NCI-H187 (cell line): ENCODE measurements around the gene UBE2E2.
"Not testable (repeated sequence)": the region's sequence is repeated elsewhere in the genome, so short reads cannot be mapped to it uniquely, and the experiment has no call there.

Experiments
- DNase-seq, 2 experiments: peaks; one replicate each; lab custom pipeline; 2025; lab: John Stamatoyannopoulos, UW

The UBE2E2 gene

DNA sequence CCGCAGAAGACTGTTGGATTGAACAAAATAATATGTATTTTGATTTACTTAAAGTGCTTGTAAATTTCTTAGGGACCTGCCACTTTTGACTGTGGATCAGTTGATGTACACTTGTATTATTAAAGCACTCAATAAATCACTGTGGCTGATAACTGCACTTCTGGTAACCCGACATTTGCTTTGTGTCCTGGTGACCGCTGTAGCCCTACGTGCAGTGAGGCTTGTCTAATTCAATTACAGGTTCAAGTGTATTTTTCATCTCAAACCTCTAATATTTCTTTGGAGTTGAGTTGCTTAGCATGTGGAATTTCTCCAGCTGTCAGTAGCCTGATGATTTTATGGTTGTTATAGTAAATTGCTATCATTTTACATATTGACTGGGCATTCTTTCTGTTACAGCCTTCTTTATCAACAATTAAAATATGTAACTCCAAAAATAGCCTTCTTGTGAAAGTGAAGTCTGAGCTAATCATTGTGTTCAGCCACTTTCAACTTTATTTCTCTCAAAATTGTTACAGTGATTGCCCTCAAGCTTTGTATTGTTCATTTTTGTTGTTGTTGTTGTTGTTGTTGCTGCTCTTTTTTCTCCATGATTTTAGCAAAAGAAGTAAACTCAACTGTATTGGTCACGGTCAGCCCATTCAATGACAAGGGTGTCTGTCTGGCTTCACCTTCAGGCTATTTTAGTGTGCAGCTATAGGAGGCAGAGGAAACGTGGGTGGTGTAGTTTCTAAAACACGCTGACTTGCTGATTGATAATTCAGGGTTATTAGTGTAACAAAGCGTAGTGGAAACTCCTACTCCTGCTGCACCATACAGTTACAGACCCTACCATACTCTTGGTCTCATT is 387.5 kb downstream of the UBE2E2 start:
- DNase-seq = no peak

DNA sequence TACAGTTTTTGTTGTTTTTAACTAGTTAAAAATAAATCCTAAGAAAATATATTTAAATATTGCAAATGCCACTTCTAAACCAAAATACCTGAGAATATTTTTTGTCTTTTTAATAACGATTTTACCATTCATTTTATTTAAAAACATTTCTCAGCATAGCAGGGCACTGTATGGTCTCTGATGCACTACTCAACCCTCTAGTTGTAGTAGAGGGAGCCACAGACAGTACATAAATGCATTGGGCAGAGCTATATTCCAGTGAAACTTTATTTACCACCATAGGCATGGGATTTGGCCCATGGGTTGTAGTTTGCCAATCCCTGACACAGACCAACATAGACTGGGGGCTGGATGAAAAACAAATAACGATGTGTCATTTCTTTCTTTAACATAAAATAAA is 388.2 kb downstream of the UBE2E2 start:
- DNase-seq = no peak

DNA sequence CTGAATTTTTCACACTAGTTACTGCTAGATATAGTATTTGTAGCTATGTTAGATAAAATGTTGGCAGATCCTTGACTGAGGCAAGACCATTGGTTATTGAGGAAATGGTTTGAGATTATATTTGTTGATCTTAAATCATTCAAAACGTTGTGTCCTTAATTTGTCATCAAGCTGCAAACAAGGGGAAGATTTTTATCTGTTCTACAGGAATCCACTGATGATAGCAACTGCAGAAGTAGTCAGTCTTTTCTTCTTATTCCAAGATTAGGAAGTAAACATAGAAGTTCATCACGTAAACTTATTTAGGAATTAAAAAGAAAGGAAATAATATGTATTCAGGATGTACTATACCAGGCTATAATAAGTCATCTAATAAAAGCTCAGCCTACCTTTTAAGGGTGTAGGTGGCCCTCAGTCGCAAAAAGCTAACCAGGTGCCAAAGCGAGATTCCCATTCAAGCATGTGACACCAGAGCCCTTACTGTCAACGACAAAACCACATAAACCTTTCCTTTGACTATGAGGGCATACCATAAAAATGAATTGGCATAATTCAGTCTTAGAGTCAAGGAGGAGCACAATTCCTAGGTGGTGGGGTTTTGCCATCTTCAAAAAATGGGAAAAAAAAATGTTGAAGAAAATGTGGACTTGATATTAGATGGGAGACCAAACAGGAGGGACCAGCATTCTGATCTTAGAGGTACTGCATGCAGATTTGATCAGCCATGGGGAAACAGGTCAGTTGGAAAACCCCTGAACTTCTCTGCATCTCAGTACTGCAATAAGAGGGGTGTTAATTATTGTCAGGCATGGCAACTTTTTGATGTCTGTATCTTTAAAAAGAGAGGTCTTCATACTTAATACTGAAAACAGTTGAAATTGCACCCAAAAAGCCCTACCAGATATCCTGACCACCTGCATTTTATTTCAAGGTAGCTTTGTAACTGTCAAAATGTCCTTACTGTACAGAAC is 390.1 kb downstream of the UBE2E2 start:
- DNase-seq = no peak

DNA sequence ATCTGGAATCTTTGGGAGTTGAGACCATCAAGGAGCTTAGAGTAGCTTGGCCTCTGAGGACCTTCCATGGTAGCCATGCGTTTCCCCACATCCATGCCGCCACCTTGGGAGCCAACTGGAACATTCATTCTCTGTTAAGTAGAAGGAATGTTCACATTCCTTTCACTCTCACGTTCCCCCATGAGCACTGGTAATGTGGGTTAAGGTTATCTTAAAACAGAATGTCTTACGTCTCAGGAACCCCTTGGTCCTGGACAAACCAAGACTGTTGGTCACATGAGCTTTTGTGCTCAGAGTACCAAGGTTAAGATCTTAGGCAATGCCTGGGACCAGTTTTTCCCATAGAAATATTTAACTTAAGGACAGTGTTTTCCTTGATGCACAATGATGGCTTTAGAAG is 390.9 kb downstream of the UBE2E2 start:
- no peak for DNase-seq

DNA sequence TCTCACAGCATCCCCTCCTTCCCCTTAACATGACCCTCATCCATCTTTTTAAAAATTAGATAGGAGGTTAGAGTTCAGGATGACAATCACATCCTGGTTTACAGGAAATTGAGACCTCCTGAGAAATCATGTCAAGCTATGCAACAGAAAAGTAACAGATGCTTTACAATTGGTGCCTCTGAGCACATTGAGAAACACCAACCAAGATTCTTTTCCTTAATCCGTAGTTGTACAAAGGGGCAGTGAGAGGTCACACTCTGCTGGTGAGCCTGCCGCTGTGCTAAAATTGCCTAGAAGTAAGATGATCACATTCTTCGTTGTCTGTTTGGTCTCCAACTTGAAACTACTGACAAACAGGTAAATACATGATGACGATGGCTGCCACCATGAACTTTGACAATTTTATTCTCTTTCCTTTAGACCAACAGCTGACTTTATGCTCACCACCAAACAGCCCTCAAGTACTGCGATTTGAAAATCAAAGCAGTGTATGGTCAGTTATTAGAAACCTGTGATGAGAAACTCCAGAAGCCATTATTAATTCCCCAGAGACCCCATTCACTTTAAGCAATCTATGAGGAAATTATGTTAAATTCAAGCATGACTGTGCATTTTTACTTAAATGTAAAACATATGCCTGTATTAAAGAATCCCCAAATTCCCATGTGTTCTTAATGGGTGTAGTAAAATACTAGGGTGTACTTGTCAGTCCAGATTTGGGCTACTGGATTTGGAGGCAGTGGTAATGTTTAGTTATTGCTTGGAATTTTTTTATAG is 392.0 kb downstream of the UBE2E2 start:
- DNase-seq = no peak

DNA sequence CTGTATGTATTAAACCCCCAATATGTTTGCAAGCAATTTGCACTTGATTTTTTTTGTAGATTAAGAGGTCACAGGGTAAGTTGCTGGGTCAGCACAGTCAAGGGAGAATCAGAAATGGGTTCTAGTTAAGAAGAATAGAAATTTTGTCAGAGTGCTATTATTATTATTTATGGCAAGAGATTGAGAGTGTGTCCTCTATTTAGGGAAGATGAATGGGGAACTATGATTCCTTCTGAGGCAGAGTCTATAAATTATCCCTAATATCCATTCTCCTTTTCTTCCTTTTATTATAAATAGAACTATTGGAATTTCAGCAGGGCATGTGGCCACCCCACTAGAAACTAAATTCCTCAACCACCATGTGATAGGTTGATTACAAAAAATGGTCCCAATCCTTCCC is 392.7 kb downstream of the UBE2E2 start:
- DNase-seq = no peak

DNA sequence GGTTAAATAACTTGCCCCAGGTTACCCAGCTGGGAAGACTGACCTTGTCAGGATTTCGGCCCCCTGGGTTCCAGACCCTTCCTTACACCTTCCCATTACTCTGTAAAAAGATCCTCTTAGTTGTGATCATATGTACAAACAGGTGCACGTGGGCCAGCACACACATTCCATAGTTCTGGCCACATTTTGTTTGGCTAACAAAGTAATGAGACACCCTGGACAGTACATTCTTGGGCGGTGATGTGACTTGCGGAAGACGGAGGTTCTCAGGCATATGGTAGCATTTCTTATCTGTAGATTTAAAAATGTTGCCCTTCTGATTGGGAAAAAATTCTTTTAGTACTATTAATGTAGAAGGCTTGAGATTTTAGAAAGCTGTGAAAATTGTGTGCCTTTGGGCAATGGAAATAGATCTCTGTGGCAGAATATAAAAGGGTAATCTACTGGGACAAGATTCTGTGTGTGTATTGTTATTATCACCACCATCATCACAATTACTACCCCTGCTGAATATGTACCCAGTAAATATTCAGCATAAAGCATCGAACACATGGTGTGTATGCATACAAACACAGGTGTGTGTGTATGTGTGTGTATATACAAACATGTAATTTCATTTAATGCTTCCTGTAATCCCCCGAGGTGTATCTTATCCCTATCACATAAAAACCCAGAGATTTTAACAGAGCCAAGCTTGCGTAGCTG is 397.2 kb downstream of the UBE2E2 start:
- DNase-seq = no peak

DNA sequence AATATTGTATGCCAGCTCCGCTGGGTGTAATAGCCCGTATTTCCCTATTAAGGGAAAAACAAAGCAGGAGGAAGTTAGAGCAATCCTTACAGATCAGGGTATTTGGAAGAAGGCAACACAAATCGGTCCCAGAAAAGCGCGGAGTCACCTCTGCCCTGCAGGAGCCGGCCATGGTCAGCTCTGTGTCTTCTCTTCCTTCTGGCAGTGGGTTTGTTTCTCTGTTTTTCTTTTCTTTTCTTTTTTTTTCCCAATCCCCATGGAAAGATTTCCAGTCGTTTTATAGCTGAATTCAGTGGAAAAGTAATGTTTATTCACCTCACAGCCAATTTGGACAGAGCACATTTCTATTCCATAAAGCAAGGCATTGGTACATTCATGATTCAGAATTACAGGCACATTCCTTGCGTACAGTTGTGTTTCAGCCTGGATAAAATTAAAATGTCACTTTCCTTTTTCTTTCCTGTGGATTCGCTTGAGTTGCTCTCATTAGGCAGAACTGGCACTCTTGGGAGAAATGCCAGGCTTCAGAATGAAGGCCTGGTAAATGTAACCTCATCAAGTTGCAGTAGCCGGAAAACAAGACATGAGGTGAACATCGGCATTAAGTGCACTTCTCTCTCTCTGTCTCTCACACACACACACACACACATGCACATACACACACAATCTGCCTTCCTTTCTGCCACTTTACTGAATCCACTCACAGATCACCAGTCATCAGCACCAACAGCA is 398.1 kb downstream of the UBE2E2 start:
- no peak for DNase-seq

DNA sequence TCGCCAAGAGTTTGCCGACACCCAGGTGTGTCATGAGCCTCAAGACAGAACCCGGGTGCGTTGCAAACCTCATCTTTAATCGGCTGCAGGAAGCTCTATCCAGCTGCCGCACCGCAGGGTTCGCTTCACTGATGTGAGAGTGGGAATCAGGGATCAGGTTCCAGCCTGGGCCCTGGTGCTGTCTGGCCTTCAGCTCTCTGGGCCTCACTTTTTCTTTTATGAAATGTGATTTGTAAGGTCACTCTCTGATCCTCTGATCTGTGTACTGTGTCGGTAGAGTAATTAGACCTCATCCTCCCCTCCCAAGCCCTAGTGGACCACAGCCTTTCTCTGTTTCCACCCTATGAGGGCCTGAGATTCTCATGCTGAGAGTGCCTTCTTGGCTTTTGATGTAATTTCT is 399.8 kb downstream of the UBE2E2 start:
- DNase-seq = peak in 1 of 2 experiments; percentile 3

DNA sequence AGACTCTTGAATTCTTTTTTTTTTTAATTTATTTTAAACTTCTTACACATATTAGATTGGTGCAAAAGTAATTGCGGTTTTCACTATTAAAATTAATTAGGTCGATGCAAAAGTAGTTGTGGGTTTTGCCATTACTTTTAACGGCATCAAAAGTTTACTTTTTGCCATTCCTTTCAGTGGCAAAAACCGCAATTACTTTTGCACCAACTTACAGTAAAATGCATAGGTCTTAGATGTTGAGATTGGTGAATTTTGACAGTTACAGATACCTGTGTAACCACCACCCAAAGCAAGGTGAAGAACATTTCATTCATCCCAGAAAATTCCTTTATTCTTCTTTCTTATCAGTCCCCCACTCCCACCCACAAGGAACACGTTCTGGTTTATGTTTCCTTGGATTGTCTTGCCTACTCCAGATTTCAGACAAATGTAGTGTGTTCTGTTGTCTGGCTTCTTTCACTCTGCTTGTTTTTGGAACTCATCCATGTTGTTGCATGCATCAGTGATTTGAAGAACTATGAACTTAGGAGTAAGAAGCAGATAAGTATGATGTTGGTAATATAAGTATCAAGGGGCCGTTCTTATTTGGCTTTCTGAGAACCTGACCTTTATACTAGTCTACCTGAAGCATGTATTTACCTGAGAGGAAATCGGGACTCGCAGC is 404.2 kb downstream of the UBE2E2 start:
- DNase-seq = no peak

DNA sequence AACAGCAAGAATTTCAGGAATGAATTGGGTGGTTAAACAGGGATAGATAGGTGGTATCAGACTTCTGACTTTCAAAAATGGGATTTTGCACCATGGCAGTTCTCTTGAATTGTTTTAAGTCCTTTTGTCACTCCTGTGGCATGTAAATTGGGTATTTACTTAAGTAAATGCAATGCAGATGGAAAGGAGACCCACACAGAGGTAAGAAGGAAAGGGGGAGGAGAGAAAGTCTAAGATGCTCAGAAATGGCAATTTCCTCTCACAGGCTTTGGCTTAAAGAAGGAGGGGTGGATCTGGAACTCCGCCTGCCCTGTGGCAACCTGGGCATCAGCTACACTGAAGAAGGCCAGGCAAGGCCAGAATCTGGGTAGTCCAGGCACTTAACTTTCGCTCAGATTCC is 405.5 kb downstream of the UBE2E2 start:
- no peak for DNase-seq

DNA sequence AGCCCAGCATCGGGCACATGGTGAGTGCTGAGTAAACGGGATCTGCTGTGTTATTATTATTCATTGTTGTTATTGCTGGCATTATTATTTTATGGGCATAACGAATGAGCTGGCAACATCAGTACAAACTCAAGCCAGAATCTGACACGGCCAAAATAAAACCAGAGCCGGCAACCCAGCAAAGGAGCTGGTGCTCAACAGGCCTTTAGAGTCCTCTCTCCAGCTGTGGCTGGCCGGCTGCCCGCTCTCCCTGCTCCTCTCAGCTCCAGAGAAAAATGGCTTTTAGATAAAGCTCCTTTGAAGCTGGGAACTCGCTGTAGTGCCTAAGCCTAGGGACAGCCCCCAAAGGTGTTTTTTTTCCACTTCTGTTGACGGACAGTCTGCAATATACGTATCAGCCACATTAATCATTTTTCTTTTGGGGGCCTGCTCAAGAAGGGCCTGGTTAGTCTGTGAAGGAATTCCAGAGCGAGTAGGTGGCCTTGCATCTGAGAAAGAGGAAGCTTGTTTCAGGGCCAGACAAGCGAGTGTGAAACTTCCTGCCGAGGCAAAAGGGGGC is 408.7 kb downstream of the UBE2E2 start:
- DNase-seq = no peak

DNA sequence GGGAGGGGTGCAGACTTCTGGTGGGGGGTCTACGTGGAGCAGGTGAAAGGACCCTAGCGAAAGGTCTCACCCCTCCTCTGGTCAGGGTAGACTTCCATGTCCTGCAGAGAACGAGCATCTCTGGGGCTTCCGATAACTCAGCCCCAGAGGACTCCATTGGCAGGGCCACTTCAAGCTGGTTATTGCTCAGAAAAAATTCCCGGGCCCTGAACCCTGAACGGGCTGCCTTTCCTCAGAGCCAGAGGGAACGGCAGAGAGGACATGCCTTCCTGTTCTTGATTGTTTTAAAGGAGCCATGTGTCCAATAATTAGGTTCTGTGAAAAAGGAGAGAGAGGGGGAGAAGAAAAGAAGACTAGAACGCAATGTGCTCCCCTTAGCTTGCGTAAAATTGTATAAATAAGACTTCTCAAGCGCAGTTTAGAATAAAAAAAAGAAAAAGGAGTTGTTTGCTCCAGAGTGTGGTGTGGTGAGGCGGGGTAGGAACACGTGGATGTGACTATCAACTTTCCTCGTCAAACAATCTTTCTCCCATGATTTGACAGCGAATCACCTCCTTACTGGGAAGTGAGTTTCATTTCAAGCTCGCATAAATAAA is 409.3 kb downstream of the UBE2E2 start:
- no peak for DNase-seq

DNA sequence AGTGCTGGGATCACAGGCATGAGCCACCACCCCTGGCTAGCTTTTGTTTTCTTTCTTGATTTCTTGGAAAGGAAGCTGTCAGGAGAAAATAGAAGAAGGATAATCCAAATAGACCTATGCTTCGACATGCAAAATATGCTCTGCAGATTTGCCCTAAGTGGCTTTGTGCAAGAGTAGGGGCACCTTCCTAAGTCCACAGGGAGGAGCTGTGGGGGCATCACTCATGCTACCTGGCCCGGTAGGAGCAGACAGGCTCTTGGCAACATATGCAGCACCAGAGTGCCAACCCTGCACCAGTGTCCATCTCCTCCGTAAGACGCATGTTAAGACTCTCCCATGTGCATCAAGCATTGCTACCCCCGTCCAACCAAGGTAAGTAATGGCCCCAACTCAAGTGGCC is 411.9 kb downstream of the UBE2E2 start:
- no peak for DNase-seq

DNA sequence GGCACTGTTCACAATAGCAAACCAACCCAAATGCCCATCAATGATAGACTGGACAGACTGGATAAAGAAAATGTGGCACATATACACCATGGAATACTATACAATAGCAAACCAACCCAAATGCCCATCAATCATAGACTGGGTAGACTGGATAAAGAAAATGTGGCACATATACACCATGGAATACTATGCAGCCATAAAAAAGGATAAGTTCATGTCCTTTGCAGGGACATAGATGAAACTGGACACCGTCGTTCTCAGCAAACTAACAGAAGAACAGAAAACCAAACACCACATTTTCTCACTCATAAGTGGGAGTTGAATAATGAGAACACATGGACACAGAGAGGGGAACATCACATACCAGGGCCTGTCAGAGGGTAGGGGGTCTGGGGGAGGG is 415.3 kb downstream of the UBE2E2 start:
- not testable (repeated sequence) for DNase-seq

DNA sequence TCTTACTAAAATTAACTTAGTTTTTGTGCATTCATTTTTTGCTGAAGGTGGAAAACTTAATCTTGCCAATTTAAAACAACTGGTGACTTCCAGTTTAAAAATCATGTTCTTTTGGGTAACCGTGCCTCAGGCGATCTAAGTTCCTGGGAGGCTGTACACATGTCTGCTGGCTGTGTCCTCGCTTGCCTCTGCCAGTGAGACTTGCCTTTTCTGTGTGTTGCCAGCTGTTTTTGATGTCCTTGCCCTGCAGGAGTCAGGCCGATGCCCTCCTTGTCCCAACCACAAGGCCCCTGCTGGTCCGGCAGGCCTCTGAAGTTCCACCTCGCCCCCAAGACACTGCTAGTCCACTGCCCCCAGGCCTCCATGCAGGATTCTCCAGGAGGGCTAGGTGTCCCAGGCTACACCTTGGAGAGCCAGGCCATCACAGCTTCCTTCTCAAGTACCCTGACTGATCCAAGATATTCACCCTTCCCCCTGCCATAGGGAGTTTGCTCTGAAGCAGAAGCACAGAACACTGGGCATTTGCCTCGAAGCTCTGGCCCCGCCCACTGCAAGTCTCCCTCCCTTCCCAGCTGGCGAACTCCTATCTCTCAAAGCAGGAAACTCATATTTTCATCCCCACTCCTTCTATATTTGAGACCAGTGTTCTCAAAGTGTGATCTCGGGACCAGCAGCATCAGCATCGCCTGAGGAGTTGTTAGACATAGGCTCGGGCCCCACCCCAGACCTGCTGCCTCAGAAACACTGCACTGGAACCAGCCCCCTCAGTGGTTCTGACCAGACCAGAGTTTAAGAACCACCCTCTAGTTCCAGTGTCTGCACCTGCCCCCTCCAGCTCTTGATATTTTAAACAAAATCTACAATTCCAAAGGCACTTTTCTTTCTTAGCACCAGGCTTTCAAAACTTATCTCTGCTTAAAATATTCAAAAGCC is 416.8 kb downstream of the UBE2E2 start:
- DNase-seq = no peak

DNA sequence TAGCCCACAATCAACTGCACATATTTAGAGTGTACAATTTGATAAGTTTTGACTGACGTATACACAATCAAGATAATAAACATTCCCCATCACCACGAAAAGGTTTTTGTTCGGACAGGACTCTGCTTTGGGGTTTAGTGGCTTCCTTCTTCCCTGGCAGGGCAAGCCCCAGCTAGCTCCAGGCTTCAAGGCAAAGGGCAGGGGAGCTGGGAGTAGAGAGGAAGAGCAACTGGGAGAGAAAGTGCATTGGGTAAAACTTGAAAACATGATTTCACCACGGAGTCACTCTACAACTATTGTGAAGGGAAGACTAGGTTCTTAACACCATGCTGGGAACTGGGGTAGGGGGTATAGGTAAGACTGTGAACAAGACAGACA is 417.5 kb downstream of the UBE2E2 start:
- DNase-seq = no peak

DNA sequence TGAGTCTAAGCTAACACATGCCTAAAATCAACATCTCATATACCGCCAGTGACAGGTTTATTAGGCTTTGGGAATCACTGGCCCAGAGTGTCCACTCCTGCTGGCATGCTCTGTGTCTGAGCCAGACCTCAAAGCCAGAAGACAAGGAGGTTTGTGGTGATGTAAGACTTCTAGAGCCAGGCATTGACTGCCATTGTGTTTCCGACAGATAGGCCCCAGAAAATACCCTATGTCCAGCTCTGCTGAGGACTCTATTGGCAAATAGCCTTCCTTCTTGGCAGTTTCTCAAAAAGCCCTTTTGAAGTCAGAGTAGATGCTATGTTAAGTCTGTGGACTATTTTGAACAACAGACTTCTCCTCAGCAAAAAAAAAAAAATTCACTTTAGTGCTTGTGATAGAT is 420.7 kb downstream of the UBE2E2 start:
- no peak for DNase-seq

DNA sequence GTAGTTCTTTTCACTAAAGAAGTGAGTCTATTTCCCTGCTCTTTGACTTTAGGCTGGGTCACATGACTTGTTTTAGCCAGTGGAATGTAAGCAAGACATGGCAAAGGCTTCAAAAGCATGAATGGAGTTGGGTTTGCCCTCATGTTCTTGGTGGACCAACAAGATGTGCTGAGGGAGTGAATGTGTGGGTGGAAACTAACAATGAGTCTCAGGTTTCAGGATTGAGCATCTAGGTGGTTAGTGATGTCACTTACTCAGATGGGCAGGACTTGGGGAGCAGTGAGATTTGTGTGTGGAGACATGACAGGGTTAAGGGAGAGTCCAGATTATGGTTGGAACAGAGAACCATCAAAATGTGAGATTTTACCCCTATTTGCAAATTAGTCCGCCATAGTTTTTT is 421.2 kb downstream of the UBE2E2 start:
- DNase-seq = no peak
